Peyer's patch (tissue), 4 donors: ENCODE measurements around the gene HP1BP3. TPM values are rescaled to one million over a fixed set of nuclear protein-coding genes. Genes with fewer than 3 reads are reported as not detected.

ENCODE experiments used
- DNase-seq, 3 donors: peaks; one replicate each; pipeline ENCODE4 v3.0.0-alpha.2; 2017 to 2019
- H3K27ac ChIP-seq, 4 donors: fragments of 200-600 bp; sonication (generic); one replicate each; pipeline ENCODE4 v1.5.1; 2016 to 2019
- H3K27me3 ChIP-seq, 2 donors: fragments of 200-600 bp; sonication (generic); one replicate each; pipeline ENCODE4 v1.5.1; 2019
- H3K36me3 ChIP-seq, 3 donors: fragments of 200-600 bp; sonication (generic); one replicate each; pipeline ENCODE4 v1.5.1; 2016 to 2019
- H3K4me1 ChIP-seq, 4 donors: fragments of 200-600 bp; sonication (generic); one replicate each; pipeline ENCODE4 v1.5.1; 2016 to 2019
- H3K4me3 ChIP-seq, 4 donors: fragments of 200-600 bp; sonication (generic); 1 replicate in 3 of 4; 2 replicates in 1 of 4; pipeline ENCODE4 v1.5.1; 2016 to 2019; ENCODE audit warnings: mild to moderate bottlenecking in 1 of 4
- H3K9me3 ChIP-seq, 4 donors: fragments of 200-600 bp; sonication (generic); one replicate each; pipeline ENCODE4 v1.5.1; 2016 to 2019; ENCODE audit warnings: mild to moderate bottlenecking in 1 of 4
- CTCF ChIP-seq, 6 experiments: fragments of 450-650 bp in 4 of 6; fragments of 200-600 bp in 2 of 6; sonication (generic) in 1 of 6; IDR thresholded peaks; one replicate each; pipeline ENCODE4 v1.5.1; 2017 to 2019; ENCODE audit warnings: antibody characterized with exemption in 6 of 6, mild to moderate bottlenecking in 3 of 6, moderate library complexity in 1 of 6
- POLR2A ChIP-seq, 2 donors: fragments of 450-650 bp; IDR thresholded peaks; one replicate each; pipeline ENCODE4 v1.5.1; 2017; ENCODE audit warnings: antibody characterized with exemption in 2 of 2, mild to moderate bottlenecking in 2 of 2, moderate library complexity in 2 of 2
- total RNA-seq, 4 donors: library from RNA; depleted of rRNA; stranded (reverse); fragments of >200 nt; gene quantifications; one replicate each; pipeline ENCODE4 v1.1.0, GENCODE V29; 2016

The HP1BP3 gene
- total RNA-seq, 4 donors from 2014 or later, result 259 to 1,144 (median 287) TPM

- DNase-seq, result peak; percentile 50 to 90 (median 90)
- peaks cover 0 to 8% (median 6%) of the 10 kb centered on the region in 4 donors for H3K4me1 ChIP-seq
- H3K36me3 ChIP-seq, result no peaks in the 10 kb centered on the region
- no peak within 1 kb of the TSS for H3K27ac ChIP-seq
- H3K4me3 ChIP-seq, result peak within 1 kb of the TSS; percentile 24 to 68 (median 54)
- H3K27me3 ChIP-seq, result peaks cover 0 to 14% of the 10 kb centered on the region in 2 donors
- no peaks in the 10 kb centered on the region for H3K9me3 ChIP-seq
- TF ChIP-seq CTCF (IDR thresholded peaks at IDR 0.05), result no peak
- no peak for TF ChIP-seq POLR2A (IDR thresholded peaks at IDR 0.05)
Measured at GRCh38 chr1:20717452-20718342, 69.4 kb downstream of the HP1BP3 start, which contains the start of gene KIF17. Gene KIF17 (minus strand): TSS chr1:20718007. CDS start chr1:20717706, 301 bp downstream.

GRCh38 chr1:20716232-20716631, 70.9 kb downstream of the HP1BP3 start:
- Histone ChIP-seq H3K27ac (no peak overlapping the region), H3K9me3 (no peaks in the 10 kb centered on the region), H3K27me3 (peaks cover 0 to 14% of the 10 kb centered on the region in 2 donors), H3K4me1 (peaks cover 0 to 8% (median 6%) of the 10 kb centered on the region in 4 donors), H3K36me3 (no peaks in the 10 kb centered on the region), H3K4me3 (no peak overlapping the region)
- DNase-seq, result peak in 1 of 3 donors; percentile 56
- TF ChIP-seq CTCF (IDR thresholded peaks at IDR 0.05) (no peak), POLR2A (IDR thresholded peaks at IDR 0.05) (no peak)

- Histone ChIP-seq H3K36me3 (no peaks in the 10 kb centered on the region), H3K9me3 (no peaks in the 10 kb centered on the region), H3K4me3 (no peak overlapping the region), H3K27me3 (peaks cover 0 to 14% of the 10 kb centered on the region in 2 donors), H3K27ac (no peak overlapping the region), H3K4me1 (peaks cover 0 to 8% (median 6%) of the 10 kb centered on the region in 4 donors)
- no peak for DNase-seq
- no peak for TF ChIP-seq POLR2A (IDR thresholded peaks at IDR 0.05)
- TF ChIP-seq CTCF (IDR thresholded peaks at IDR 0.05), result no peak
Measured at GRCh38 chr1:20715406-20715805, 71.7 kb downstream of the HP1BP3 start.

- no peak overlapping the region for H3K4me3 ChIP-seq
Measured at GRCh38 chr1:20713440-20713839, 73.7 kb downstream of the HP1BP3 start.

GRCh38 chr1:20712215-20712577, 74.9 kb downstream of the HP1BP3 start:
- Histone ChIP-seq H3K36me3 (no peaks in the 10 kb centered on the region), H3K27ac (no peak overlapping the region), H3K4me1 (peaks cover 0 to 5% (median 2%) of the 10 kb centered on the region in 4 donors), H3K27me3 (peaks cover 0 to 11% of the 10 kb centered on the region in 2 donors), H3K9me3 (no peaks in the 10 kb centered on the region), H3K4me3 (no peak overlapping the region)
- no peak for TF ChIP-seq POLR2A (IDR thresholded peaks at IDR 0.05)
- TF ChIP-seq CTCF (IDR thresholded peaks at IDR 0.05), result no peak
- DNase-seq, result no peak

More at GRCh38 chr1:20713440-20713839, 73.7 kb downstream of the HP1BP3 start:
- Histone ChIP-seq H3K27me3 (peaks cover 0 to 14% of the 10 kb centered on the region in 2 donors), H3K36me3 (no peaks in the 10 kb centered on the region), H3K9me3 (no peaks in the 10 kb centered on the region), H3K27ac (no peak overlapping the region), H3K4me1 (peaks cover 0 to 8% (median 6%) of the 10 kb centered on the region in 4 donors)
- TF ChIP-seq POLR2A (IDR thresholded peaks at IDR 0.05), result no peak
- TF ChIP-seq CTCF (IDR thresholded peaks at IDR 0.05), result no peak
- DNase-seq, result peak in 1 of 3 donors; percentile 63
